Endothelial cell of umbilical vein (primary cell): ENCODE measurements around the gene POGLUT3. TPM values are rescaled to one million over a fixed set of nuclear protein-coding genes. Genes with fewer than 3 reads are reported as not detected.

Experiments used
- BruUV-seq: library from RNA; stranded (reverse); fragments of 400-500 nt; replicated peaks from 2 replicates; lab custom pipeline; 2021; lab: Mats Ljungman, UMichigan
- CTCF ChIA-PET: fragments of 300-600, 350-600 bp; sonication (Branson Sonifier 250); formaldehyde crosslinking; loops from one replicate; lab custom pipeline; 2021; ENCODE audit warnings: antibody characterized with exemption, inconsistent platforms; lab: Charles Lee
- POLR2A ChIA-PET: fragments of 300-600, 350-600 bp; sonication (Branson Sonifier 250); formaldehyde crosslinking; loops from one replicate; lab custom pipeline; 2021; ENCODE audit warnings: antibody characterized with exemption, inconsistent platforms; lab: Charles Lee
- DNase-seq: peaks from one replicate; pipeline ENCODE4 v3.0.0-alpha.2; 2011; ENCODE audit warnings: low read depth, low spot score
- FAIRE-seq: peaks from 2 replicates; lab custom pipeline; 2011; peaks lifted over from hg19 to GRCh38; lab: Jason Lieb, UNC
- H2AFZ ChIP-seq: 2 replicates; pipeline ENCODE4 v1.6.0; 2012; ENCODE audit warnings: low read depth, low read length, control low read depth, inconsistent platforms
- H3K27ac ChIP-seq: 2 replicates; pipeline ENCODE4 v1.5.1; 2011; ENCODE audit warnings: low read depth, mild to moderate bottlenecking, control low read depth, low read length, moderate library complexity; ENCODE audit not compliant: insufficient read depth
- H3K27me3 ChIP-seq, 2 experiments: 2 replicates each; pipeline versions ENCODE4 v1.6.0 to v1.6.1; 2011; ENCODE audit warnings: low read length in 2 of 2, mixed read lengths in 1 of 2; ENCODE audit not compliant: control insufficient read depth in 2 of 2, insufficient read depth in 2 of 2
- H3K36me3 ChIP-seq, 2 experiments: 2 replicates in 1 of 2; 3 replicates in 1 of 2; pipeline ENCODE4 v1.5.1; 2011; ENCODE audit warnings: low read length in 2 of 2, mild to moderate bottlenecking in 1 of 2, moderate library complexity in 1 of 2; ENCODE audit not compliant: control insufficient read depth in 2 of 2, insufficient read depth in 2 of 2; ENCODE audit errors: extremely low read depth in 1 of 2
- H3K4me1 ChIP-seq: 3 replicates; pipeline ENCODE4 v1.5.1; 2011; ENCODE audit warnings: mild to moderate bottlenecking, low read length; ENCODE audit not compliant: control insufficient read depth, insufficient read depth; ENCODE audit errors: extremely low read depth
- H3K4me2 ChIP-seq: 2 replicates; pipeline ENCODE4 v1.6.1; 2011; ENCODE audit warnings: low read length, control low read depth, mixed read lengths; ENCODE audit not compliant: insufficient read depth
- H3K4me3 ChIP-seq, 3 experiments: fragments of 200-600 bp in 1 of 3; sonication (generic), shearing (Covaris generic) in 1 of 3; replicated peaks in 1 of 3; 2 replicates each; pipeline ENCODE4 v1.5.1; 2011 to 2016; ENCODE audit warnings: control low read depth in 3 of 3, low read length in 3 of 3, mild to moderate bottlenecking in 2 of 3, inconsistent platforms in 1 of 3, low read depth in 1 of 3, moderate library complexity in 1 of 3; ENCODE audit not compliant: insufficient read depth in 1 of 3
- H3K79me2 ChIP-seq: 2 replicates; pipeline ENCODE4 v1.6.0; 2012; ENCODE audit warnings: low read length, inconsistent platforms; ENCODE audit not compliant: control insufficient read depth, insufficient read depth
- H3K9ac ChIP-seq: replicated peaks from 2 replicates; pipeline ENCODE3; 2011; ENCODE audit warnings: low read length, control low read depth; ENCODE audit not compliant: insufficient read depth; ENCODE audit errors: extremely low read depth
- H3K9me1 ChIP-seq: replicated peaks from 3 replicates; pipeline ENCODE4 v1.6.0; 2011; ENCODE audit warnings: mild to moderate bottlenecking, low read length; ENCODE audit not compliant: control insufficient read depth, insufficient read depth; ENCODE audit errors: extremely low read depth
- H3K9me3 ChIP-seq: replicated peaks from 2 replicates; pipeline ENCODE4 v1.5.1; 2012; ENCODE audit warnings: low read length, inconsistent platforms; ENCODE audit not compliant: control insufficient read depth, insufficient read depth
- H4K20me1 ChIP-seq: replicated peaks from 2 replicates; pipeline ENCODE3; 2011; ENCODE audit warnings: mild to moderate bottlenecking, low read length; ENCODE audit not compliant: control insufficient read depth, insufficient read depth; ENCODE audit errors: extremely low read depth
- EZH2 ChIP-seq: IDR thresholded peaks from 2 replicates; pipeline ENCODE4 v1.6.1; 2012; ENCODE audit warnings: borderline replicate concordance, low read depth, mild to moderate bottlenecking, moderate library complexity, low read length, inconsistent platforms; ENCODE audit not compliant: severe bottlenecking
- FOS ChIP-seq: IDR thresholded peaks from 2 replicates; pipeline ENCODE4 v1.6.1; 2011; ENCODE audit warnings: mild to moderate bottlenecking, low read length, moderate library complexity, borderline replicate concordance; ENCODE audit not compliant: insufficient read depth
- GATA2 ChIP-seq: IDR thresholded peaks from 2 replicates; pipeline ENCODE4 v1.7.0; 2011; ENCODE audit warnings: low read depth, mild to moderate bottlenecking, moderate library complexity, mixed read lengths, low read length; ENCODE audit not compliant: insufficient read length, insufficient read depth
- JUN ChIP-seq: IDR thresholded peaks from 2 replicates; pipeline ENCODE4 v1.6.1; 2011; ENCODE audit warnings: borderline replicate concordance, low read depth; ENCODE audit not compliant: insufficient read length, insufficient read depth
- MYC ChIP-seq: IDR thresholded peaks from one replicate; pipeline ENCODE4 v1.6.1; 2011; ENCODE audit warnings: mild to moderate bottlenecking, low read depth, low read length
- POLR2A ChIP-seq: IDR thresholded peaks from 2 replicates; pipeline ENCODE4 v1.6.1; 2012; ENCODE audit warnings: low read depth, mild to moderate bottlenecking, control low read depth, low read length
- POLR2AphosphoS5 ChIP-seq: IDR thresholded peaks from 2 replicates; pipeline ENCODE4 v1.6.1; 2012; ENCODE audit warnings: low read depth, mild to moderate bottlenecking, control low read depth, low read length, moderate library complexity; ENCODE audit not compliant: insufficient read depth
- dilution Hi-C: fragments of 300-500 bp; cut with MboI; formaldehyde crosslinking; loops from one replicate; pipeline ENCODE4 v1.15.0; 2019; ENCODE audit warnings: low sequenced_read_pairs; ENCODE audit not compliant: extremely low pct_ligation_motif_present
- intact Hi-C: fragments of 100-400 bp; cut with micrococcal nuclease; formaldehyde crosslinking; loops from one replicate; pipeline ENCODE4 v1.10.0; 2022
- polyA plus RNA-seq, 4 experiments: library from polyadenylated mRNA; depleted of rRNA in 3 of 4; stranded (reverse) in 3 of 4; unstranded in 1 of 4; fragments of >200 nt; gene quantifications; 2 replicates each; pipeline versions ENCODE4 v1.2.1 to v1.2.3, GENCODE V29; 2011 to 2012; ENCODE audit warnings: missing spikeins in 1 of 4
- total RNA-seq: library from RNA; stranded (reverse); gene quantifications from 2 replicates; pipeline ENCODE4 v1.2.3, GENCODE V29; 2021
- TF ChIP-seq, protein P1 (sequence below), 2 donors: IDR thresholded peaks; 1 replicate in 1 of 2; 2 replicates in 1 of 2; pipeline ENCODE4 v1.5.1; 2011; ENCODE audit warnings: low read length in 2 of 2, mild to moderate bottlenecking in 2 of 2, moderate library complexity in 2 of 2, control low read depth in 1 of 2, inconsistent platforms in 1 of 2, low read depth in 1 of 2; ENCODE audit not compliant: insufficient read depth in 1 of 2; ENCODE audit errors: extremely low read depth in 1 of 2
- TF ChIP-seq, protein P2 (sequence below): IDR thresholded peaks from 2 replicates; pipeline ENCODE4 v1.6.1; 2011; ENCODE audit not compliant: insufficient read depth, insufficient read length

Gene POGLUT3
- total and polyA plus RNA-seq, 2 donors (not counting 3 experiments of a cell fraction or from before 2014, with no cell fraction given) = 14.3 to 46.4 TPM

DNA sequence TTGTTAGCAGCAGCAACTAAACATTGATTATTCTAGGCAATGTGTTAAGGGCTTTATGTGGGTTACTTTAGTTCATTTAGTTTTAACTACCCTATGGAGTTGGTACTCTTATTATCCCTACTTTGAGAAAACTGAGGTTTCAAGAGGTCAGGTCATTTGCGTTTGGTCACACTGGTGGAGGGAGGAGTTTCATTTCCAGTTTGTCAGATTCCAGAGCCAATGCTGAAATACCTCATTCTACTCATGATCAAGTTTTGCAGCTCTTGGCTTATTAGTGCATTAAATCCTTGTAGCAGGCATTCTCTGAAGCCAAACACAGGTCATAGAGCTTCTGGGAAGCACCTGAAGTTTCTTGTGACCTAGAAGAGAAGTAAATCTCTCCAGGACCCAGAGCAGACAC, 24.1 kb upstream of the POGLUT3 start:
- Histone ChIP-seq H3K9ac (no peak overlapping the region), H3K79me2 (no peaks in the 10 kb centered on the region), H3K27me3 (no peaks in the 10 kb centered on the region), H4K20me1 (no peaks in the 10 kb centered on the region), H3K9me3 (no peaks in the 10 kb centered on the region), H3K4me1 (no peaks in the 10 kb centered on the region), H3K4me2 (no peak overlapping the region), H3K36me3 (no peaks in the 10 kb centered on the region), H3K4me3 (no peak overlapping the region), H3K27ac (no peak overlapping the region), H2AFZ (no peak overlapping the region), H3K9me1 (no peaks in the 10 kb centered on the region)
- DNase-seq (no peak), FAIRE-seq (no peak)
- POLR2A ChIA-PET = no interaction called here
- dilution Hi-C loops (no loop called here), intact Hi-C loops (no loop called here)
- no TSS peak for BruUV-seq
- CTCF ChIA-PET = no interaction called here
- TF ChIP-seq EZH2 = no peak
- no peak for TF ChIP-seq JUN
- no peak for TF ChIP-seq MYC
- TF ChIP-seq, protein P1, sequence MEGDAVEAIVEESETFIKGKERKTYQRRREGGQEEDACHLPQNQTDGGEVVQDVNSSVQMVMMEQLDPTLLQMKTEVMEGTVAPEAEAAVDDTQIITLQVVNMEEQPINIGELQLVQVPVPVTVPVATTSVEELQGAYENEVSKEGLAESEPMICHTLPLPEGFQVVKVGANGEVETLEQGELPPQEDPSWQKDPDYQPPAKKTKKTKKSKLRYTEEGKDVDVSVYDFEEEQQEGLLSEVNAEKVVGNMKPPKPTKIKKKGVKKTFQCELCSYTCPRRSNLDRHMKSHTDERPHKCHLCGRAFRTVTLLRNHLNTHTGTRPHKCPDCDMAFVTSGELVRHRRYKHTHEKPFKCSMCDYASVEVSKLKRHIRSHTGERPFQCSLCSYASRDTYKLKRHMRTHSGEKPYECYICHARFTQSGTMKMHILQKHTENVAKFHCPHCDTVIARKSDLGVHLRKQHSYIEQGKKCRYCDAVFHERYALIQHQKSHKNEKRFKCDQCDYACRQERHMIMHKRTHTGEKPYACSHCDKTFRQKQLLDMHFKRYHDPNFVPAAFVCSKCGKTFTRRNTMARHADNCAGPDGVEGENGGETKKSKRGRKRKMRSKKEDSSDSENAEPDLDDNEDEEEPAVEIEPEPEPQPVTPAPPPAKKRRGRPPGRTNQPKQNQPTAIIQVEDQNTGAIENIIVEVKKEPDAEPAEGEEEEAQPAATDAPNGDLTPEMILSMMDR (IDR thresholded peaks at IDR 0.05; ENCODE audit: extremely low read depth in 1 of 2, insufficient read depth in 1 of 2, low read depth in 1 of 2, low read length in 2 of 2) = no peak
- no peak for TF ChIP-seq POLR2AphosphoS5
- TF ChIP-seq FOS = no peak

GRCh38 chr11:108518581-108518980, 20.4 kb upstream of the POGLUT3 start:
- H3K9ac ChIP-seq = no peak overlapping the region
- no peak overlapping the region for H3K4me3 ChIP-seq
- CTCF ChIA-PET = no interaction called here
- dilution Hi-C loops = no loop called here
- no peak overlapping the region for H3K4me2 ChIP-seq
- no peaks in the 10 kb centered on the region for H3K4me1 ChIP-seq
- DNase-seq = no peak
- no peaks in the 10 kb centered on the region for H3K36me3 ChIP-seq
- POLR2A ChIA-PET = no interaction called here
- H3K27ac ChIP-seq = no peak overlapping the region
- no peaks in the 10 kb centered on the region for H3K9me3 ChIP-seq
- BruUV-seq = no TSS peak
- intact Hi-C loops = no loop called here
- peaks cover 0 to 10% of the 10 kb centered on the region in 2 experiments for H3K27me3 ChIP-seq
- no peak overlapping the region for H2AFZ ChIP-seq
- FAIRE-seq = no peak
- no peaks in the 10 kb centered on the region for H3K9me1 ChIP-seq
- H3K79me2 ChIP-seq = no peaks in the 10 kb centered on the region
- TF ChIP-seq, protein P1 (IDR thresholded peaks at IDR 0.05; ENCODE audit: extremely low read depth in 1 of 2, insufficient read depth in 1 of 2, low read depth in 1 of 2, low read length in 2 of 2) = no peak
- TF ChIP-seq MYC (no peak), POLR2AphosphoS5 (no peak), POLR2A (no peak), FOS (no peak), EZH2 (no peak), JUN (no peak), GATA2 (no peak)
- TF ChIP-seq, protein P2, sequence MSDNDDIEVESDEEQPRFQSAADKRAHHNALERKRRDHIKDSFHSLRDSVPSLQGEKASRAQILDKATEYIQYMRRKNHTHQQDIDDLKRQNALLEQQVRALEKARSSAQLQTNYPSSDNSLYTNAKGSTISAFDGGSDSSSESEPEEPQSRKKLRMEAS = no peak
- no peaks in the 10 kb centered on the region for H4K20me1 ChIP-seq
